ENCODE results near the gene CEP295NL.
"Not testable (repeated sequence)": the region's sequence is repeated elsewhere in the genome, so short reads cannot be mapped to it uniquely, and the experiment has no call there.

The CEP295NL gene, protein sequence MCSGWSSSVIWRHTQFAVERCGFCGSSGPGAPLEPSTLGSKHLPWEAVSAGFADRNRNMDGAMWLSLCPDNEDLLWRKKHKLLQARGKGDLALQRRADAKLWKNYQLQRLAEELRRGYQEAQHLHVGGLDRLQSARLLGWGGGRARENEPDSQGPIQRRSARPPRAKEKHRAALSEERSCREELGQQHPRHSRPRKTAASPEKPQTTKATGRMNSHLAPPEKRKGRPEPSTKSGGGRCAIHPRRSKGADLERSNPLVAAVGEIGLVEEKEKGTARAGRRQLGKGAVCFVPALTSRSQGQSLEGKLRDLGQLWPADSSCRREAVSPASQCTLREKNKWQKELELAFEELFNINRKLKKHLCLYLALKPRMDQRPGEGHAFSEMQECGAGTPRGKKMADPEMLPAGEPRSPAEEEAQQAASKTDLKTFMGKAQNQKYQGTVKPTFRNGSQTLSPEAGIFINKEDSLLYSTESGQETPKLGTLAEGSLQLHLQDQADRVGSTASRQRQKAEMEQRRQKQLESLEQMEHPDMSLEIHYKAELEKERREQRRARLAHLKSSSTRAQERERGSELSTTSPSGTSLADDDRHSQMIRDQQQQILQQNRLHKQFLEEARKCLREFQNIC

GRCh38 chr17:78903101-78903779 lies at the start of gene CEP295NL:
TSS of gene CEP295NL (minus strand) at chr17:78903201. CDS start at chr17:78901828, 1,373 bp downstream.
- DNase-seq (ENCODE audit: low read depth in 2 of 2), result no peak

DNA sequence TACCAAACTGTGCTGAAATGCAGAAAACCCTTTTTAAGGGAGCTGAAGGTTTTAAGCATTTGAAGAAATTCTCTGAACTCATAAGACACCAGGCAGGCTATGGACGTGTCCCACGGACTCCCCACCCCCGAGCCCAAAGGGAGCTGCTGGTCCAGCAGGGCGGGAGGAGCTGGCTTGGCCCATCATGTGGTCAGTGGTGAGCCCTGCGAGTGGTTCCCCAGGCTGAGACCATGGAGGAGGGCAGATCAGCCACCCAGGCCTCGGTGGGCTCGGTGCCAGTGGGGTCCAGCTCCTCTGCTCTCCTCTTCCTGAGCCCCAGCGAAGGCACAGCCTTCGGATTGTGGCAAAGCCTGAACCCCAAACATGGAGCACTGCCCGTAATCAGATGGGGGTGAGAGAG lies 49.7 kb upstream of the CEP295NL start:
- no peak for DNase-seq (ENCODE audit: low read depth in 2 of 2)

DNA sequence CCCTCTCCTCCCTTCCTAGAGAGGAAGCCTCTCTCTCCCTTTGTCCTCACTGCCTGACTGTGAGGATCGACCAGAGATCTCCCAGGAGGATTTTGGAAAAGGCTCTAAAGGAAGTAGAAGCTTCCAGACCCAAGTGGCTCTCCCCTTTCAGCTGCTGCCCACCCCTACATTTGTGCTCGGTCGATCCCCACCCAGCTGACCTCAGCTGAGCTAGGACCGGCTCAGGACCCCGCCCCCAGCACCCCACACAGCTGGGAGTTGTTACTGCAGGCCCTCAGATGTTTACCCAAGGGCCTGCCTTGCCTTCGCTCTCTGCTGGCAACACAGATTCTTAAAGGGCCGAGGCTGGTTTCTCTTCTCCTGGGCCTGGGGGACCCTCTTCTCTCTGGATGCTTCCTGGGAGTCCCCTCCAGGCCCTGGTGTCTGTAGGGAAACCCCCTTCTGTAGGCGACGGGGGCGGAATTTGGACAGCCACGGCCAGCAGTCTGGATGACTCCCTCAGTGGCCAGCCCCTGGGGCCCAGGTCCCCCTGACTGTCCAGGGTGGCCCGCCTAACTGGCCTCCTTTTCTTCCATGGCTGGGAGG lies 49.1 kb upstream of the CEP295NL start:
- DNase-seq (ENCODE audit: low read depth in 2 of 2), result no peak

- DNase-seq (ENCODE audit: low read depth in 2 of 2), result no peak
Measured at GRCh38 chr17:78950870-78951269, 47.9 kb upstream of the CEP295NL start.

DNA sequence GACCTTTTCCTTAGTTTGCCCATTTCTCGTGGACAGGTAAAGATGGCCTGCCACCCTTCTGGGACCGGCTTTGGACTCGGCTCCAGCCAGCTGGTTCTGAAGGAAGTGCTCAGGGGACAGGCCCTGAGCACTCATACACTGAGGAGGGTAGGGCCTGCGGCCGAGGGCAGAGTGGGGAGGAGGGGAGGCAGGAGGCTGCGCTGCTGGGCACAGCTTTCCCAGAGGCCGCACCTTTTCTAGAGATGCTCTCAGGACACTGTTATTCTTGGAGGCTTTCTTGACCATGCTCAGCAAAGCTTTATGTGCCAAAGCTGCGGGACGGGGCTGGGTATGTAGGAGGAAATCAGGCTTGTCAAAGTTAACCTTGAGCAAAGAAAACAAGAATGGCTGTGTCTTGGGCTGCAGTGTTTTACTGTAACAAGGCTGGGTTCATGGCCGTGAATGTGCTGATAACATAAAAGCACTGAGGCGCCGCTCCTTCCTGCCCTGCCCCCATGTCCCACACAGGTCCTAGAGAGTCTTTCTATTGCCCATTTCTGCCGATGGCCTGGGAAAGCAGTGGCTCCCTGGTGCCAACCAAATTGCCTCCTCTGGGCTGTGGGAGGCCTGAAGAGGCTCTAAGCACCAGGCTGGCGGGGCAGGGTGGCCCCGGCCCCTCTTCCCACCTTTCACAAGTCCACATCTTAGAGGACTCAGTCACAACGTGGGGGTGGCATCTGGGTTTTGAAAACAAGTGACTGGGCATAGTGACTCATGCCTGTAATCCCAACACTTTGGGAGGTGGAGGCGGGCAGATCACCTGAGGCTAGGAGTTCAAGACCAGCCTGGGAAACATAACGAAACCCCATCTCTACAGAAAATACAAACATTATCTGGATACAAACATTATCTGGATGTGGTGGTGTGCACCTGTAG lies 44.5 kb upstream of the CEP295NL start:
- no peak for DNase-seq (ENCODE audit: low read depth in 2 of 2)

DNA sequence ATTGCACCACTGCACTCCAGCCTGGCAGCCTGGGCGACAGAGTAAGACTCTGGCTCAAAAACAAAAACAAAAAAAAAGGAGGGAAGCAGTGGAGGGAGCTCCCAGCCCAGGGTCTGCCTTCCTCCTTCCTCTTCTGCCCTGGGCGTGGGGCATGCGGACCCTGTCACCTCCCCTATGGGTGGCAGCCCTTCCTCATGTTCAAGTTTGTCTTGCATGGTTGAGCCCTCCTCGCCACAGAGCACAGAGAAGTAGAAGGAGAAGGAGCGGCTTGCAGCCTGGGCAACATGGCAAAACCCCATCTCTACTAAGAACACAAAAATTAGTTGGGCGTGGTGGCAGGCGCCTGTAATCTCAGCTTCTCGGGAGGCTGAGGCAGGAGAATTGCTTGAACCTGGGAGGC lies 43.6 kb upstream of the CEP295NL start:
- DNase-seq (ENCODE audit: low read depth in 2 of 2), result no peak

GRCh38 chr17:78946131-78946530 lies 43.1 kb upstream of the CEP295NL start:
- no peak for DNase-seq (ENCODE audit: low read depth in 2 of 2)

DNA sequence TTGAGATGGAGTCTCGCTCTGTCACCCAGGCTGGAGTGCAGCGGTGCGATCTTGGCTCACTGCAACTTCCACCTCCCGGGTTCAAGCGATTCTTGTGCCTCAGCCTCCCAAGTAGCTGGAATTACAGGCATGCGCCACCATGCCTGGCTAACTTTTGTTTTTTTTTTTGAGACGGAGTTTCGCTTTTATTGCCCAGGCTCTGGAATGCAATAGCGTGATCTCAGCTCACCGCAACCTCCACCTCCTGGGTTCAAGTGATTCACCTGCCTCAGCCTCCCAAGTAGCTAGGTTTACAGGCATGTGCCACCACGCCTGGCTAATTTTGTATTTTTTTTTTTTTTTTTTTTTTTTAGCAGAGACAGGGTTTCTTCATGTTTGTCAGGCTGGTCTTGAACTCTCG lies 42.5 kb upstream of the CEP295NL start:
- not testable (repeated sequence) for DNase-seq (ENCODE audit: low read depth in 2 of 2)

DNA sequence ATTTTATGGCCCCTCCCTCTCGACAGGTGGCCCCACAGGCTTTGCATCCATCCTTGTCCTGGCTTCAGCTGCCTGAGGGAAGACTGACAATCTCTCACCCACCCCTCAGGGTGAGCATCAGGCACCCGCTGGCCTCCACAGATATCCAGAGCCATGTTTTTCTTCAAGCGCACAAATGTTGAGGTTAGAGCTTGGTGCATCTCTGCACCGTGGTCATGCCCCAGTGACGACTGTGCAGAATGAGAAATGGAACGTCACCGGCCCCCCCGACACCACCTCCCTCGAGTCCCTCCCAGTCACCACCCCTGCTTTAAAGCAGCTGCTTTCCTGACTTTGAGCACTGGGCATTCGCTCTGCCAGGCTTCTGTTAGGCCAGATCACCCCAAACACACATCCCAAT lies 42.0 kb upstream of the CEP295NL start:
- no peak for DNase-seq (ENCODE audit: low read depth in 2 of 2)

DNA sequence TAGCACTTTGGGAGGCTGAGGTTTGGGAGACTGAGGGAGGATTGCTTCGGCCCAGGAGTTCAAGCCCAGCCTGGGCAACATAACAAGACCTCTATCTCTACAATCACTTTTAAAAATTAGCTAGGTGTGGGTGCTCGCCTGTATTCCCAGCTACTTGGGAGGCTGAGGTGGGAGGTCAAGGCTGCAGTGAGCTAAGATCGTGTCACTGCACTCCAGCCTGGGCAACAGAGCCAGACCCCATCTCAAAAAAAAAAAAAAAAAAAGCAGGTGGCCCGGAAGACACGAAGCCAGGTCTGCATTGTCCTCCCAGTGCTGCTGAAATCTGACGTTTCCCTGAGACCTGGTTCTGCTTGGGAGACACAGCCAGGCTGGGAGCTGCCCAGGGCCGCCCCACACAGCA lies 41.0 kb upstream of the CEP295NL start:
- DNase-seq (ENCODE audit: low read depth in 2 of 2), result no peak

- no peak for DNase-seq (ENCODE audit: low read depth in 2 of 2)
Measured at GRCh38 chr17:78940708-78941107, 37.7 kb upstream of the CEP295NL start.

DNA sequence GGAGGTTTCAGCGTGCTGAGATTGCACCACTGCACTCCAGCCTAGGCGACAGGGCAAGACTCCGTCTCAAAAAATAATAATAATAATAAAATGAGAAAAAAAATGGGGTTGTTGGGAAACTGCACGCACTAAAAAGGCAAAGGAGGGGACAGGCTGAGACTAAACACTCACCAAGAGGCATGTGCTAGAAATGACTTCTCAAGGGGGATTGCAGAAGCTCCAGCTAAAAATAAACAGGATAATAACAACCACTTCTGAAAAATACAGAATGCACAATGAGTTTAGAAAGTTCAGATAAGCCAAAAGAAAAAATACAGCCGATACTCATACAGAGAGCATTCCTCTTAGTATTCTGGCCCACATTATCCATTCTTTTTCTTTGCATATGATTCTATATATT lies 37.3 kb upstream of the CEP295NL start:
- DNase-seq (ENCODE audit: low read depth in 2 of 2), result no peak

- no peak for DNase-seq (ENCODE audit: low read depth in 2 of 2)
Measured at GRCh38 chr17:78939615-78940014, 36.6 kb upstream of the CEP295NL start.

- no peak for DNase-seq (ENCODE audit: low read depth in 2 of 2)
Measured at GRCh38 chr17:78937561-78937960, 34.6 kb upstream of the CEP295NL start.

GRCh38 chr17:78935419-78936323 lies 32.7 kb upstream of the CEP295NL start:
- no peak for DNase-seq (ENCODE audit: low read depth in 2 of 2)

GRCh38 chr17:78934681-78935418 lies 31.8 kb upstream of the CEP295NL start:
- no peak for DNase-seq (ENCODE audit: low read depth in 2 of 2)

DNA sequence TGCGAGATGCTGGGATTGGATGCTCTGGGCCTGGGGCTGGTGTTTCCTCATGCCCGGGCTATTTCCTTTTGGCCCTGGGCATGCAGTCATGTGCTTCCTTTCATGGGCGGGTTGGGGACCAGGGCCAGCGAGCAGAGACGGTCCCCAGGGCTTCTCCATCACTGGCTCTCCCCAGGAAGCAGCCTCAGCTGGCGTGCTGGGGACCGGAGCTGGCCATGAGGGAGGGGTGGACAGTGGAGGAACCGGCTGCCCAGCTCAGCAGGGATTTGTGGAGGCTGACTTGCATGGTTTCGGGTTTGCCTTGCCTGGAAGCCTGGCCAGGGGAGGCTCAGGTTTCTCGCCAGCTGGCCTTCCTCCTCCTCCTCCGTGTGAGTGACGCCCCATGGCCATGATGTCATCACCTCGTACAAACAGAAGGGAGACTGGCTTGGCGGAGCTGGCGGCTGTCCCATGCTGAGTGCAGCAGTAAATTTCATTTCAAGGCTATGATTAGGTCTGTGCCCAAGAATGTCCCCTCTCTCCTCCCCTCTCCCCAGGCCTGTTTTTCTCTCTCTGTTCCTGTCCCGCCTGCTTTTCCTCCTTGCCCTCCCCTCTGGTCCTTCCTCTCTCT lies 31.1 kb upstream of the CEP295NL start:
- DNase-seq (ENCODE audit: low read depth in 2 of 2), result no peak

DNA sequence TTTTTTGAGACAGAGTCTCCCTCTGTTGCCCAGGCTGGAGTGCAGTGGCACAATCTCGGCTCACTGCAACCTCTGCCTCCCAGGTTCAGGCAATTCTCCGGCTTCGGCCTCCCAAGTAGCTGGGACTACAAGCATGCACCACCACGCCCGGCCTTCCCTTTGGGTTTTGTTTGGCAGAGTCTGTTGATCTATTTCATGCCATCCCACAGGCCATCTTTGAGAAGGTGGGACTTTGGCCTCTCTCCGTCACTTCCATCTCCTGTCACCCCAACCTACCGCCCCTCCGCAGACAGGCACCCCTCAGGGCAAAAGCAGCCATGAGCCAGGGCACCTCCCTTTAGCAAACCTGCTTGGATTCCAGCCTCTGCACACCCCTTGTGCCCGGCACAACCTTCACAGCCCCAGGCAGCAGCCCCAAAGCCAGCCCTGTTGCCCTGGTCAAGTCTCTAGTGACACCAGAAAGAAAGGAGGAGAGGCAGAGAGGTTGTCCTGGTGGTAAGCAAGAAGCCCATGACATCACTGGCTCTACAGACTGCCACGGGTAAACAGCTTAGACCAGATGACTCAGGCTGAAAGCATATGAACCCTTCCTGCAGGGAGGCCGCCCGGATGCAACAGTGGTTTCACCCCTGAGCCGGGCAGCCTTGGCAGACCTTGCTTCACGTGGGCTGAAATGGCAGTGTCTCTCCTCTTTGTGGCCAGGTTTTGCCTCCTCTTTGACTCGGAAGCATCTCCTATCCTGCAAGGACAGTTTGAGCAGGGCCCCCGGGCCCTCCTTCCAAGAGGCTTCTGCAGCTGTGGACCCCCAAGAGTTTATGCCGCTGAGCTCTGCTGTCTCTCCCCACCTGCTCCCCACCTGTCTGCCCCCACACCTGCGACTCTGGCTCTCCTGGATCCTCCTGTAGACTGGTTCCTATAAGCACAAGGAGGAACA lies 30.3 kb upstream of the CEP295NL start:
- peak; percentile 29 to 37 for DNase-seq (ENCODE audit: low read depth in 2 of 2)
